HepG2 (cell line): ENCODE data around the gene STK17A. TPM values are rescaled to one million over a fixed set of nuclear protein-coding genes. Genes with fewer than 3 reads are reported as not detected.

Source experiments
- ATAC-seq: fragments of 200-7000 bp; cut with Tn5 transposase; 3 replicates; pipeline ENCODE4 v1.9.1; 2020; ENCODE audit warnings: mild to moderate bottlenecking, moderate library complexity
- BruUV-seq: library from RNA; stranded (reverse); fragments of 400-500 nt; replicated peaks from 2 replicates; lab custom pipeline; 2021; lab: Mats Ljungman, UMichigan
- CTCF ChIA-PET: fragments of 300-600 bp; formaldehyde crosslinking; extraction: SDS; loops from one replicate; lab custom pipeline; 2021; ENCODE audit warnings: low total read pairs, inconsistent platforms, low intra/inter-chr PET ratio; lab: Yijun Ruan, JAX
- POLR2A ChIA-PET: fragments of 350-600 bp; sonication (Branson Sonifier 250); formaldehyde crosslinking; loops from one replicate; lab custom pipeline; 2020; ENCODE audit warnings: antibody characterized with exemption, inconsistent platforms; lab: Yijun Ruan, JAX
- DNase-seq: peaks from one replicate; pipeline ENCODE4 v3.0.0-alpha.2; 2015; ENCODE audit warnings: low spot score
- FAIRE-seq: peaks from 3 replicates; lab custom pipeline; 2011; peaks lifted over from hg19 to GRCh38; lab: Jason Lieb, UNC
- H2AFZ ChIP-seq: one replicate; pipeline ENCODE4 v1.6.1; 2011; ENCODE audit warnings: low read length, inconsistent platforms
- H3K27ac ChIP-seq: fragments of 300-600 bp; 3 replicates; pipeline ENCODE4 v1.8.0; 2011; ENCODE audit warnings: mixed run types, mild to moderate bottlenecking, mixed read lengths, low read length, inconsistent platforms; ENCODE audit not compliant: insufficient read depth; ENCODE audit errors: extremely low read length
- H3K27me3 ChIP-seq, 2 experiments: fragments of 200-600 bp in 1 of 2; 2 replicates in 1 of 2; 3 replicates in 1 of 2; pipeline versions ENCODE4 v1.6.0 to v1.8.0; 2011; ENCODE audit warnings: low read length in 2 of 2, mild to moderate bottlenecking in 2 of 2, moderate library complexity in 2 of 2, inconsistent platforms in 1 of 2; ENCODE audit not compliant: insufficient read depth in 2 of 2, control insufficient read depth in 1 of 2
- H3K36me3 ChIP-seq, 2 experiments: fragments of 200-600 bp in 1 of 2; replicated peaks in 1 of 2; 2 replicates in 1 of 2; 3 replicates in 1 of 2; pipeline versions ENCODE4 v1.5.1 to v1.8.0; 2011; ENCODE audit warnings: low read length in 2 of 2, inconsistent platforms in 1 of 2; ENCODE audit not compliant: insufficient read depth in 2 of 2, control insufficient read depth in 1 of 2
- H3K4me1 ChIP-seq: 2 replicates; pipeline ENCODE4 v1.5.1; 2012; ENCODE audit warnings: low read length, inconsistent platforms; ENCODE audit not compliant: insufficient read depth
- H3K4me2 ChIP-seq: 2 replicates; pipeline ENCODE4 v1.6.0; 2011; ENCODE audit warnings: low read depth, low read length, inconsistent platforms
- H3K4me3 ChIP-seq, 3 experiments: fragments of 200-600 bp in 1 of 3; sonication (generic), shearing (Covaris generic) in 1 of 3; replicated peaks in 1 of 3; 2 replicates each; pipeline ENCODE4 v1.5.1; 2011 to 2016; ENCODE audit warnings: low read length in 3 of 3, inconsistent platforms in 2 of 3, low read depth in 2 of 3, mild to moderate bottlenecking in 2 of 3, control low read depth in 1 of 3, mixed read lengths in 1 of 3; ENCODE audit not compliant: insufficient read depth in 1 of 3
- H3K79me2 ChIP-seq: one replicate; pipeline ENCODE4 v1.6.1; 2011; ENCODE audit warnings: low read length, inconsistent platforms; ENCODE audit not compliant: insufficient read depth
- H3K9ac ChIP-seq: 2 replicates; pipeline ENCODE4 v1.6.0; 2011; ENCODE audit warnings: mild to moderate bottlenecking, low read depth, low read length, inconsistent platforms; ENCODE audit not compliant: insufficient read depth
- H3K9me3 ChIP-seq: 2 replicates; pipeline ENCODE4 v1.5.1; 2012; ENCODE audit warnings: mild to moderate bottlenecking, low read length
- H4K20me1 ChIP-seq: 2 replicates; pipeline ENCODE4 v1.6.0; 2011; ENCODE audit warnings: inconsistent platforms, mild to moderate bottlenecking, low read length, moderate library complexity; ENCODE audit not compliant: insufficient read depth
- CREB1 ChIP-seq, 2 experiments: fragments of 450-650 bp in 1 of 2; IDR thresholded peaks; 2 replicates each; pipeline ENCODE4 v1.6.1; 2016 to 2017; ENCODE audit warnings: control low read depth in 1 of 2, mild to moderate bottlenecking in 1 of 2, missing compliant biosample characterization in 1 of 2, missing genetic modification characterization in 1 of 2
- FOXA3 ChIP-seq: IDR thresholded peaks from 2 replicates; pipeline ENCODE4 v1.6.1; 2016; ENCODE audit warnings: missing genetic modification reagents, missing compliant biosample characterization
- LRRFIP1 ChIP-seq: sonication (generic); formaldehyde crosslinking; conservative IDR thresholded peaks from 2 replicates; pipeline ENCODE4 v1.4.0; 2020; ENCODE audit warnings: missing genetic modification reagents
- WGBS: methylation state at CpG from one replicate; pipeline ENCODE4 v1.1.6; 2017; ENCODE audit warnings: low lambda C conversion rate; 5-methylcytosine and 5-hydroxymethylcytosine counted together
- in situ Hi-C: cut with HindIII; loops from 2 replicates; pipeline ENCODE4 v1.10.0; 2017; ENCODE audit warnings: low pct_unique_long_range_greater_than_20kb; ENCODE audit not compliant: extremely low pct_ligation_motif_present
- intact Hi-C: fragments of 100-400 bp; cut with micrococcal nuclease; formaldehyde crosslinking; loops from one replicate; pipeline ENCODE4 v1.10.0; 2022; ENCODE audit not compliant: unreplicated experiment
- polyA plus RNA-seq, 8 experiments: library from polyadenylated mRNA; depleted of rRNA in 3 of 8; stranded (reverse) in 7 of 8; unstranded in 1 of 8; fragments of >200 nt; fragmentation: Illumina TruSeq in 4 of 8; extraction: Trizol in 4 of 8; gene quantifications; 2 replicates each; pipeline versions ENCODE4 v1.2.1 to v1.2.3, GENCODE V29; 2011 to 2016; ENCODE audit warnings: low read depth in 4 of 8, missing spikeins in 1 of 8, mixed read lengths in 1 of 8; ENCODE audit not compliant: insufficient read depth in 1 of 8
- total RNA-seq, 5 experiments: library from RNA; depleted of rRNA; stranded (reverse); fragments of >200 nt; fragmentation: Illumina TruSeq; extraction: Trizol; gene quantifications; 2 replicates each; pipeline ENCODE4 v1.2.3, GENCODE V29; 2016; ENCODE audit warnings: low read depth in 1 of 5
- TF ChIP-seq, protein P1 (sequence below): IDR thresholded peaks from 2 replicates; pipeline ENCODE4 v1.4.0; 2020; ENCODE audit warnings: mild to moderate bottlenecking, missing genetic modification reagents

The STK17A gene
- total and polyA plus RNA-seq, 2 of the 13 experiments (the other 11 are each of a cell fraction or from before 2014, with no cell fraction given) = 18.6 to 24.3 TPM

DNA sequence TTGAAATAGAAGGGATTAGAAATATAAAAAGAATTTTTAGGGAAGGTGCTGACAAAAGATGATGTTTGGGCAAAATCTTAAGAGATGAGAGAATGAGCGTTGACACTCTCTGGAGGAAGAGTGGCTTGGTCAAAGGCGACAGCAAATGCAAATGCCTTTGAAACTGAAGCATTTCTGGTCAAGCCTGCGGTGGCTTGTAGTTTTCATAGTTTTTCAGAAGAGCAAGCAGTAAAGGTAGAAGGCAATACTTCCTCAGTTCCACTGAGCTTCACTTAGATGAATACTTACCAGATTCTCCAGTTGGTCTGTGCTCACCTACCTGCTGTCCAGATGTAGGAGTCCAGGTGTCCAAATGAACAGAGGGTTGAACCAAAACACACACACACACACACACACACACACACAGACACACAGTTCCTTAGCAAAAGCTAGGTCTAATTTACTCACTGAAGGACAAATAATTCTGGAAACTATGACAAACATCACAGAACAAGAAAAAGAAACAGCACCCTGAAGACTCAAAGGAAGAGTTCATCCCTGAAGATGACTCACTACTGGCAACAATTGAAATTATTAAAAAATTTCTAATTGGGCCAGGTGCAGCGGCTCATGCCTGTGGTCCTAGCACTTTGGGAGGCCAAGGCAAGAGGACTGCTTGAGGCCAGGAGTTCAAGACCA, 12.1 kb upstream of the STK17A start:
- Histone ChIP-seq H3K27me3 (no peaks in the 10 kb centered on the region), H3K4me1 (peaks cover 4% of the 10 kb centered on the region), H2AFZ (no peak overlapping the region), H3K27ac (no peak overlapping the region), H3K9me3 (no peaks in the 10 kb centered on the region), H3K36me3 (no peaks in the 10 kb centered on the region), H3K79me2 (no peaks in the 10 kb centered on the region), H3K9ac (no peak overlapping the region), H3K4me2 (no peak overlapping the region), H3K4me3 (no peak overlapping the region), H4K20me1 (no peaks in the 10 kb centered on the region)
- no peak for ATAC-seq
- TF ChIP-seq FOXA3 (CRISPR knock-in tag) (no peak), LRRFIP1 (CRISPR knock-in tag) (no peak)
- intact Hi-C loops (no loop called here), in situ Hi-C loops (no loop called here)
- CTCF ChIA-PET = no interaction called here
- POLR2A ChIA-PET = no interaction called here
- DNase-seq = no peak
- FAIRE-seq = no peak
- WGBS = 51% methylated on average over 4 of the region's 4 CpGs
- no TSS peak for BruUV-seq

GRCh38 chr7:43572516-43573049, 10.3 kb upstream of the STK17A start:
- Histone ChIP-seq H3K79me2 (no peaks in the 10 kb centered on the region), H3K36me3 (no peaks in the 10 kb centered on the region), H3K27ac (no peak overlapping the region), H3K4me1 (peaks cover 5% of the 10 kb centered on the region), H3K27me3 (no peaks in the 10 kb centered on the region), H2AFZ (no peak overlapping the region), H3K4me3 (no peak overlapping the region), H3K9me3 (no peaks in the 10 kb centered on the region), H3K9ac (no peak overlapping the region), H4K20me1 (no peaks in the 10 kb centered on the region), H3K4me2 (no peak overlapping the region)
- FAIRE-seq (no peak), DNase-seq (no peak), ATAC-seq (no peak)
- POLR2A ChIA-PET = interaction anchor here (1.8 kb wide), 1 partner anchor 10 kb away, joined by 9 read pairs; the partner anchor contains the start of gene STK17A
- in situ Hi-C loops (no loop called here), intact Hi-C loops (no loop called here)
- CTCF ChIA-PET = no interaction called here
- TF ChIP-seq, protein P1, sequence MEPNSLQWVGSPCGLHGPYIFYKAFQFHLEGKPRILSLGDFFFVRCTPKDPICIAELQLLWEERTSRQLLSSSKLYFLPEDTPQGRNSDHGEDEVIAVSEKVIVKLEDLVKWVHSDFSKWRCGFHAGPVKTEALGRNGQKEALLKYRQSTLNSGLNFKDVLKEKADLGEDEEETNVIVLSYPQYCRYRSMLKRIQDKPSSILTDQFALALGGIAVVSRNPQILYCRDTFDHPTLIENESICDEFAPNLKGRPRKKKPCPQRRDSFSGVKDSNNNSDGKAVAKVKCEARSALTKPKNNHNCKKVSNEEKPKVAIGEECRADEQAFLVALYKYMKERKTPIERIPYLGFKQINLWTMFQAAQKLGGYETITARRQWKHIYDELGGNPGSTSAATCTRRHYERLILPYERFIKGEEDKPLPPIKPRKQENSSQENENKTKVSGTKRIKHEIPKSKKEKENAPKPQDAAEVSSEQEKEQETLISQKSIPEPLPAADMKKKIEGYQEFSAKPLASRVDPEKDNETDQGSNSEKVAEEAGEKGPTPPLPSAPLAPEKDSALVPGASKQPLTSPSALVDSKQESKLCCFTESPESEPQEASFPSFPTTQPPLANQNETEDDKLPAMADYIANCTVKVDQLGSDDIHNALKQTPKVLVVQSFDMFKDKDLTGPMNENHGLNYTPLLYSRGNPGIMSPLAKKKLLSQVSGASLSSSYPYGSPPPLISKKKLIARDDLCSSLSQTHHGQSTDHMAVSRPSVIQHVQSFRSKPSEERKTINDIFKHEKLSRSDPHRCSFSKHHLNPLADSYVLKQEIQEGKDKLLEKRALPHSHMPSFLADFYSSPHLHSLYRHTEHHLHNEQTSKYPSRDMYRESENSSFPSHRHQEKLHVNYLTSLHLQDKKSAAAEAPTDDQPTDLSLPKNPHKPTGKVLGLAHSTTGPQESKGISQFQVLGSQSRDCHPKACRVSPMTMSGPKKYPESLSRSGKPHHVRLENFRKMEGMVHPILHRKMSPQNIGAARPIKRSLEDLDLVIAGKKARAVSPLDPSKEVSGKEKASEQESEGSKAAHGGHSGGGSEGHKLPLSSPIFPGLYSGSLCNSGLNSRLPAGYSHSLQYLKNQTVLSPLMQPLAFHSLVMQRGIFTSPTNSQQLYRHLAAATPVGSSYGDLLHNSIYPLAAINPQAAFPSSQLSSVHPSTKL (CRISPR knock-in tag) = no peak
- TF ChIP-seq CREB1 (IDR thresholded peaks at IDR 0.05) (peak; percentile 19; the same call in 1 of the 2 replicates), CREB1 (CRISPR knock-in tag; IDR thresholded peaks at IDR 0.05) (no peak)
- no TSS peak for BruUV-seq
- WGBS = 47% methylated on average over 1 of the region's 1 CpG
